GM12878 (cell line): Measurements from ENCODE around the gene LTB4R. TPM values are rescaled to one million over a fixed set of nuclear protein-coding genes. Genes with fewer than 3 reads are reported as not detected.

Experiments
- ATAC-seq: fragments of 200-7000 bp; cut with Tn5 transposase; 3 replicates; pipeline ENCODE4 v1.9.1; 2020; ENCODE audit warnings: mild to moderate bottlenecking, moderate library complexity
- BruUV-seq: library from RNA; stranded (reverse); fragments of 400-500 nt; replicated peaks from 2 replicates; lab custom pipeline; 2021; lab: Mats Ljungman, UMichigan
- CTCF ChIA-PET: fragments of 300-600 bp; sonication (Branson Sonifier 250); formaldehyde crosslinking; extraction: SDS; loops from one replicate; lab custom pipeline; 2021; ENCODE audit warnings: inconsistent platforms; lab: Yijun Ruan, JAX
- POLR2A ChIA-PET: fragments of 350-600 bp; formaldehyde crosslinking; extraction: SDS; loops from one replicate; lab custom pipeline; 2021; ENCODE audit warnings: inconsistent platforms; lab: Charles Lee
- RAD21 ChIA-PET: fragments of 300-600 bp; sonication (Branson Sonifier 250); formaldehyde crosslinking; loops from one replicate; lab custom pipeline; 2023; ENCODE audit warnings: antibody characterized with exemption; ENCODE audit not compliant: unreplicated experiment; lab: Charles Lee
- SMC1A ChIA-PET: fragments of 300-600 bp; sonication (Branson Sonifier 250); formaldehyde crosslinking; loops from one replicate; lab custom pipeline; 2023; ENCODE audit not compliant: unreplicated experiment, uncharacterized antibody; lab: Charles Lee
- DNase-seq: peaks from one replicate; pipeline ENCODE4 v3.0.0-alpha.2; 2011; ENCODE audit warnings: low read depth, low spot score
- FAIRE-seq: peaks from 3 replicates; lab custom pipeline; 2011; peaks lifted over from hg19 to GRCh38; lab: Jason Lieb, UNC
- H2AFZ ChIP-seq: 2 replicates; pipeline ENCODE4 v1.6.0; 2011; ENCODE audit warnings: low read depth, low read length, control low read depth; ENCODE audit not compliant: control insufficient read depth
- H3K27ac ChIP-seq: 2 replicates; pipeline ENCODE4 v1.5.1; 2011; ENCODE audit warnings: control low read depth; ENCODE audit not compliant: control insufficient read depth, insufficient read depth
- H3K27me3 ChIP-seq, 2 experiments: replicated peaks in 1 of 2; 2 replicates each; pipeline versions ENCODE4 v1.6.0 to v1.6.1; 2011; ENCODE audit warnings: low read length in 1 of 2; ENCODE audit not compliant: control insufficient read depth in 2 of 2, insufficient read depth in 2 of 2
- H3K36me3 ChIP-seq, 2 experiments: 2 replicates each; pipeline ENCODE4 v1.5.1; 2011; ENCODE audit warnings: low read length in 1 of 2; ENCODE audit not compliant: control insufficient read depth in 2 of 2, insufficient read depth in 2 of 2
- H3K4me1 ChIP-seq: 2 replicates; pipeline ENCODE4 v1.6.1; 2011; ENCODE audit warnings: mild to moderate bottlenecking, low read length, moderate library complexity, mixed read lengths; ENCODE audit not compliant: control insufficient read depth, insufficient read depth
- H3K4me2 ChIP-seq: 2 replicates; pipeline ENCODE4 v1.6.0; 2011; ENCODE audit warnings: control low read depth; ENCODE audit not compliant: control insufficient read depth, insufficient read depth
- H3K4me3 ChIP-seq: fragments of 200-600 bp; sonication (generic); 2 replicates; pipeline ENCODE4 v1.5.1; 2016
- H3K79me2 ChIP-seq: 2 replicates; pipeline ENCODE4 v1.6.0; 2011; ENCODE audit warnings: low read length; ENCODE audit not compliant: control insufficient read depth, insufficient read depth
- H3K9ac ChIP-seq: 2 replicates; pipeline ENCODE4 v1.8.0; 2011; ENCODE audit warnings: low read length, control low read depth, mixed read lengths; ENCODE audit not compliant: control insufficient read depth, insufficient read depth
- H3K9me3 ChIP-seq: replicated peaks from 3 replicates; pipeline ENCODE4 v1.5.1; 2011; ENCODE audit warnings: mild to moderate bottlenecking, low read length; ENCODE audit not compliant: control insufficient read depth, insufficient read depth
- H4K20me1 ChIP-seq: 2 replicates; pipeline ENCODE4 v1.6.0; 2011; ENCODE audit not compliant: control insufficient read depth, insufficient read depth
- ETV6 ChIP-seq, 2 experiments: fragments of 450-650 bp in 1 of 2; IDR thresholded peaks in 1 of 2; conservative IDR thresholded peaks in 1 of 2; 2 replicates each; pipeline ENCODE4 v1.6.1; 2014; ENCODE audit warnings: antibody characterized with exemption in 1 of 2, borderline replicate concordance in 1 of 2, low read depth in 1 of 2, mild to moderate bottlenecking in 1 of 2, moderate library complexity in 1 of 2
- FOXM1 ChIP-seq: IDR thresholded peaks from 2 replicates; pipeline ENCODE4 v1.6.1; 2012; ENCODE audit warnings: low read depth, mild to moderate bottlenecking, inconsistent platforms, low read length, moderate library complexity
- HDAC2 ChIP-seq: fragments of 200-600 bp; sonication (generic); IDR thresholded peaks from 2 replicates; pipeline ENCODE4 v1.6.1; 2017
- IRF5 ChIP-seq: fragments of 450-650 bp; IDR thresholded peaks from 2 replicates; pipeline ENCODE4 v1.6.1; 2017; ENCODE audit warnings: borderline replicate concordance
- NFYB ChIP-seq: IDR thresholded peaks from 2 replicates; pipeline ENCODE4 v1.6.1; 2011; ENCODE audit warnings: low read depth, mild to moderate bottlenecking, low read length, improper control_type of control experiment, moderate library complexity; ENCODE audit not compliant: insufficient read depth
- RELB ChIP-seq: fragments of 450-650 bp; IDR thresholded peaks from 2 replicates; pipeline ENCODE4 v1.6.1; 2017; ENCODE audit warnings: low read depth, mild to moderate bottlenecking, moderate library complexity
- SUPT20H ChIP-seq: IDR thresholded peaks from 2 replicates; pipeline ENCODE4 v1.6.1; 2011; ENCODE audit warnings: low read depth, mild to moderate bottlenecking, low read length, moderate library complexity, borderline replicate concordance; ENCODE audit not compliant: control insufficient read depth
- WGBS: methylation state at CpG from one replicate; pipeline ENCODE4 v1.1.6; 2016; ENCODE audit warnings: low lambda C conversion rate; ENCODE audit not compliant: insufficient replicate concordance, insufficient coverage; ENCODE audit errors: missing lambda C conversion rate; 5-methylcytosine and 5-hydroxymethylcytosine counted together
- in situ Hi-C: fragments of 300-500 bp; cut with MboI; formaldehyde crosslinking; loops from 9 replicates; pipeline ENCODE4 v1.14.3; 2018; ENCODE audit warnings: mixed read lengths
- intact Hi-C: fragments of 100-400 bp; cut with micrococcal nuclease; formaldehyde crosslinking; loops from one replicate; pipeline ENCODE4 v1.14.2; 2022; ENCODE audit not compliant: unreplicated experiment
- polyA plus RNA-seq, 11 experiments: library from polyadenylated mRNA; depleted of rRNA in 4 of 11; unstranded in 6 of 11; stranded (reverse) in 5 of 11; fragments of >200 nt; fragmentation: Nextera tagmentation in 4 of 11; fragmentation: Illumina TruSeq in 1 of 11; extraction: Ambion mirVana in 4 of 11; extraction: Trizol in 1 of 11; gene quantifications; 1 replicate in 1 of 11; 2 replicates in 10 of 11; pipeline versions ENCODE4 v1.2.1 to v1.2.3, GENCODE V29; 2011 to 2016; ENCODE audit warnings: inconsistent platforms in 2 of 11, missing spikeins in 2 of 11, low read depth in 1 of 11
- total RNA-seq, 4 experiments: library from RNA; depleted of rRNA in 3 of 4; stranded (reverse); fragments of >200 nt in 3 of 4; fragmentation: Illumina TruSeq in 1 of 4; extraction: Trizol in 1 of 4; gene quantifications; 2 replicates each; pipeline versions ENCODE4 v1.2.1 to v1.2.3, GENCODE V29; 2013 to 2021

Gene LTB4R
- total and polyA plus RNA-seq, 10 of the 15 experiments (the other 5 are each of a cell fraction or from before 2014, with no cell fraction given): 1.2 to 14.0 (median 4.0) TPM

GRCh38 chr14:24300326-24300980, 10.8 kb upstream of the LTB4R start:
- TF ChIP-seq ETV6 (conservative IDR thresholded peaks at IDR 0.05 in 1 of 2, IDR thresholded peaks at IDR 0.05 in 1 of 2; ENCODE audit: borderline replicate concordance in 1 of 2, low read depth in 1 of 2): no peak
- TF ChIP-seq HDAC2: no peak
- ChIA-PET SMC1A (interaction anchor here (1.1 to 10.1 kb wide), 5 partner anchors 21 to 140 kb away, joined by 3 to 201 read pairs (median 32); partner anchors contain the start of genes IRF9, MDP1, RABGGTA and TINF2), RAD21 (interaction anchor here (0.6 to 7.8 kb wide), 10 partner anchors 8 to 137 kb away, joined by 3 to 231 read pairs (median 4); partner anchors contain the start of genes IPO4, MDP1 and TINF2), POLR2A (interaction anchor here (0.5 to 9.0 kb wide), 6 partner anchors 13 to 131 kb away, joined by 3 to 118 read pairs (median 4); partner anchors contain the start of genes MDP1 and TINF2), CTCF (interaction anchor here (0.9 to 13.4 kb wide), 11 partner anchors 8 to 193 kb away, joined by 3 to 368 read pairs (median 4); partner anchors contain the start of genes CIDEB, LTB4R, LTB4R2 and MDP1)
- Histone ChIP-seq H3K27ac (peak overlapping the region; percentile 39), H3K9me3 (no peaks in the 10 kb centered on the region), H4K20me1 (no peaks in the 10 kb centered on the region), H3K9ac (peak overlapping the region; percentile 74), H2AFZ (no peak overlapping the region), H3K4me3 (peak overlapping the region; percentile 96), H3K79me2 (peaks cover 23% of the 10 kb centered on the region), H3K36me3 (peaks cover 11 to 31% of the 10 kb centered on the region in 2 experiments), H3K4me2 (peak overlapping the region; percentile 95), H3K27me3 (no peaks in the 10 kb centered on the region), H3K4me1 (peaks cover 25% of the 10 kb centered on the region)
- in situ Hi-C loops: no loop called here
- WGBS: 29% methylated on average over 16 of the region's 16 CpGs
- ATAC-seq (no peak), FAIRE-seq (no peak), DNase-seq (no peak)
- BruUV-seq: no TSS peak
- intact Hi-C loops: no loop called here

GRCh38 chr14:24304019-24304387, 7.3 kb upstream of the LTB4R start:
- CTCF ChIA-PET: interaction anchor here (1.0 kb wide), 1 partner anchor 62 kb away, joined by 3 read pairs; the partner anchor contains the start of gene TINF2
- Histone ChIP-seq H3K4me2 (no peak overlapping the region), H3K4me1 (peaks cover 10% of the 10 kb centered on the region)
- in situ Hi-C loops: no loop called here
- TF ChIP-seq RELB (no peak), NFYB (no peak), IRF5 (no peak), SUPT20H (no peak), FOXM1 (no peak)
- TF ChIP-seq, all 136 proteins: peak for 0
- no peaks in the 10 kb centered on the region for H3K27me3 ChIP-seq
- 97% methylated on average over 10 of the region's 11 CpGs for WGBS
- no peak overlapping the region for H2AFZ ChIP-seq
- RAD21 ChIA-PET: no interaction called here
- SMC1A ChIA-PET: interaction anchor here (10.1 kb wide), 1 partner anchor 60 kb away, joined by 201 read pairs; the partner anchor contains the start of gene TINF2
- POLR2A ChIA-PET: no interaction called here
- BruUV-seq: no TSS peak
- H3K4me3 ChIP-seq: no peak overlapping the region
- no peaks in the 10 kb centered on the region for H4K20me1 ChIP-seq
- no peak overlapping the region for H3K9ac ChIP-seq
- no peak for DNase-seq
- intact Hi-C loops: no loop called here
- H3K79me2 ChIP-seq: peaks cover 22% of the 10 kb centered on the region
- H3K36me3 ChIP-seq: peaks cover 16 to 32% of the 10 kb centered on the region in 2 experiments
- no peak for FAIRE-seq
- no peak overlapping the region for H3K27ac ChIP-seq
- no peak for ATAC-seq
- no peaks in the 10 kb centered on the region for H3K9me3 ChIP-seq
